HEK293 (cell line): Measurements from ENCODE around the gene LGALS4.

ENCODE experiments used
- AEBP2 ChIP-seq: fragments of 450-650 bp; formaldehyde crosslinking; IDR thresholded peaks from 2 replicates; pipeline ENCODE4 v1.5.1; 2016; ENCODE audit warnings: missing biosample characterization, missing genetic modification characterization, borderline replicate concordance
- ATF2 ChIP-seq: fragments of 450-650 bp; formaldehyde crosslinking; IDR thresholded peaks from 2 replicates; pipeline ENCODE4 v1.5.1; 2016; ENCODE audit warnings: missing biosample characterization, missing genetic modification characterization, low read depth
- BCL11A ChIP-seq: fragments of 450-650 bp; formaldehyde crosslinking; IDR thresholded peaks from 2 replicates; pipeline ENCODE4 v1.5.1; 2016; ENCODE audit warnings: low read depth, missing biosample characterization, missing genetic modification characterization
- KLF10 ChIP-seq: fragments of 450-650 bp; IDR thresholded peaks from 2 replicates; pipeline ENCODE4 v1.5.1; 2018; ENCODE audit warnings: missing biosample characterization, mild to moderate bottlenecking, missing genetic modification characterization
- KLF17 ChIP-seq: fragments of 450-650 bp; formaldehyde crosslinking; IDR thresholded peaks from 2 replicates; pipeline ENCODE4 v1.5.1; 2016; ENCODE audit warnings: missing biosample characterization, missing genetic modification characterization
- YY1 ChIP-seq: fragments of 450-650 bp; formaldehyde crosslinking; IDR thresholded peaks from 2 replicates; pipeline ENCODE4 v1.5.1; 2018; ENCODE audit warnings: missing biosample characterization, missing genetic modification characterization
- ZBTB6 ChIP-seq: fragments of 450-650 bp; formaldehyde crosslinking; IDR thresholded peaks from 2 replicates; pipeline ENCODE4 v1.5.1; 2017; ENCODE audit warnings: missing biosample characterization, missing genetic modification characterization
- ZBTB8A ChIP-seq: fragments of 450-650 bp; formaldehyde crosslinking; IDR thresholded peaks from 2 replicates; pipeline ENCODE4 v1.5.1; 2016; ENCODE audit warnings: missing biosample characterization, missing genetic modification characterization
- ZFHX2 ChIP-seq: fragments of 450-650 bp; formaldehyde crosslinking; conservative IDR thresholded peaks from 2 replicates; pipeline ENCODE4 v1.5.1; 2016; ENCODE audit warnings: missing biosample characterization, missing genetic modification characterization
- ZFP37 ChIP-seq: fragments of 450-650 bp; formaldehyde crosslinking; IDR thresholded peaks from 2 replicates; pipeline ENCODE4 v1.5.1; 2016; ENCODE audit warnings: missing biosample characterization, missing genetic modification characterization
- ZNF10 ChIP-seq: fragments of 450-650 bp; formaldehyde crosslinking; IDR thresholded peaks from 2 replicates; pipeline ENCODE4 v1.5.1; 2017; ENCODE audit warnings: missing biosample characterization, missing genetic modification characterization
- ZNF157 ChIP-seq: fragments of 450-650 bp; formaldehyde crosslinking; IDR thresholded peaks from 2 replicates; pipeline ENCODE4 v1.5.1; 2016; ENCODE audit warnings: missing biosample characterization, missing genetic modification characterization
- ZNF18 ChIP-seq: fragments of 450-650 bp; formaldehyde crosslinking; IDR thresholded peaks from 2 replicates; pipeline ENCODE4 v1.5.1; 2016; ENCODE audit warnings: missing biosample characterization, missing genetic modification characterization
- ZNF223 ChIP-seq: fragments of 450-650 bp; formaldehyde crosslinking; IDR thresholded peaks from 2 replicates; pipeline ENCODE4 v1.5.1; 2016; ENCODE audit warnings: missing biosample characterization, missing genetic modification characterization
- ZNF280D ChIP-seq: fragments of 450-650 bp; formaldehyde crosslinking; IDR thresholded peaks from 2 replicates; pipeline ENCODE4 v1.5.1; 2016; ENCODE audit warnings: missing biosample characterization, missing genetic modification characterization
- ZNF366 ChIP-seq: fragments of 450-650 bp; formaldehyde crosslinking; conservative IDR thresholded peaks from 2 replicates; pipeline ENCODE4 v1.5.1; 2016; ENCODE audit warnings: missing biosample characterization, missing genetic modification characterization
- ZNF37A ChIP-seq: fragments of 450-650 bp; IDR thresholded peaks from 2 replicates; pipeline ENCODE4 v1.5.1; 2018; ENCODE audit warnings: missing biosample characterization, missing genetic modification characterization
- ZNF404 ChIP-seq: fragments of 450-650 bp; formaldehyde crosslinking; IDR thresholded peaks from 2 replicates; pipeline ENCODE4 v1.5.1; 2017; ENCODE audit warnings: missing biosample characterization, missing genetic modification characterization
- ZNF426 ChIP-seq: fragments of 450-650 bp; formaldehyde crosslinking; IDR thresholded peaks from 2 replicates; pipeline ENCODE4 v1.5.1; 2017; ENCODE audit warnings: missing biosample characterization, missing genetic modification characterization, mild to moderate bottlenecking, inconsistent platforms, moderate library complexity
- ZNF433 ChIP-seq: fragments of 450-650 bp; formaldehyde crosslinking; IDR thresholded peaks from 2 replicates; pipeline ENCODE4 v1.5.1; 2016; ENCODE audit warnings: missing biosample characterization, missing genetic modification characterization, low read depth
- ZNF501 ChIP-seq: fragments of 450-650 bp; formaldehyde crosslinking; IDR thresholded peaks from 2 replicates; pipeline ENCODE4 v1.5.1; 2016; ENCODE audit warnings: missing biosample characterization, missing genetic modification characterization
- ZNF510 ChIP-seq: fragments of 450-650 bp; formaldehyde crosslinking; IDR thresholded peaks from 2 replicates; pipeline ENCODE4 v1.5.1; 2018; ENCODE audit warnings: mild to moderate bottlenecking, missing genetic modification characterization, missing biosample characterization; ENCODE audit not compliant: insufficient replicate concordance
- ZNF529 ChIP-seq: fragments of 450-650 bp; formaldehyde crosslinking; IDR thresholded peaks from 2 replicates; pipeline ENCODE4 v1.5.1; 2017; ENCODE audit warnings: missing genetic modification characterization, missing biosample characterization; ENCODE audit not compliant: insufficient replicate concordance
- ZNF548 ChIP-seq: fragments of 450-650 bp; formaldehyde crosslinking; IDR thresholded peaks from 2 replicates; pipeline ENCODE4 v1.5.1; 2016; ENCODE audit warnings: missing biosample characterization, missing genetic modification characterization
- ZNF624 ChIP-seq: fragments of 450-650 bp; formaldehyde crosslinking; IDR thresholded peaks from 2 replicates; pipeline ENCODE4 v1.5.1; 2017; ENCODE audit warnings: missing biosample characterization, missing genetic modification characterization
- ZNF660 ChIP-seq: fragments of 450-650 bp; IDR thresholded peaks from 2 replicates; pipeline ENCODE4 v1.5.1; 2018; ENCODE audit warnings: missing biosample characterization, mild to moderate bottlenecking, missing genetic modification characterization
- ZNF670 ChIP-seq: fragments of 450-650 bp; formaldehyde crosslinking; IDR thresholded peaks from 2 replicates; pipeline ENCODE4 v1.5.1; 2016; ENCODE audit warnings: missing biosample characterization, missing genetic modification characterization, low read depth
- ZNF704 ChIP-seq: fragments of 450-650 bp; formaldehyde crosslinking; IDR thresholded peaks from 2 replicates; pipeline ENCODE4 v1.5.1; 2016; ENCODE audit warnings: missing biosample characterization, missing genetic modification characterization
- ZNF776 ChIP-seq: fragments of 450-650 bp; formaldehyde crosslinking; IDR thresholded peaks from 2 replicates; pipeline ENCODE4 v1.5.0; 2017; ENCODE audit warnings: missing biosample characterization, missing genetic modification characterization, borderline replicate concordance
- ZSCAN16 ChIP-seq: fragments of 450-650 bp; formaldehyde crosslinking; IDR thresholded peaks from 2 replicates; pipeline ENCODE4 v1.5.1; 2016; ENCODE audit warnings: missing biosample characterization, missing genetic modification characterization
- ZXDB ChIP-seq: fragments of 450-650 bp; formaldehyde crosslinking; IDR thresholded peaks from 2 replicates; pipeline ENCODE4 v1.5.1; 2016; ENCODE audit warnings: missing biosample characterization, missing genetic modification characterization

The LGALS4 gene

GRCh38 chr19:38849860-38850435 is 37.2 kb upstream of the LGALS4 start, which contains the start of gene HNRNPL (continued):
- TF ChIP-seq ZNF280D (no peak), ZNF366 (tag by site-specific recombination) (no peak), KLF17 (tag by site-specific recombination) (peak; percentile 90), ZNF776 (tag by site-specific recombination) (no peak), ZNF510 (tag by site-specific recombination) (no peak), ZNF548 (no peak), YY1 (tag by site-specific recombination) (peak; percentile 96), ZNF157 (tag by site-specific recombination) (no peak), ZNF660 (tag by site-specific recombination) (peak; percentile 96), ATF2 (tag by site-specific recombination) (no peak), ZBTB8A (tag by site-specific recombination) (no peak), ZFHX2 (tag by site-specific recombination) (peak; percentile 96), ZBTB6 (no peak), ZNF37A (tag by site-specific recombination) (no peak), ZFP37 (tag by site-specific recombination) (no peak), ZNF426 (tag by site-specific recombination) (no peak), ZNF670 (tag by site-specific recombination) (no peak), ZNF704 (tag by site-specific recombination) (no peak), ZSCAN16 (tag by site-specific recombination) (no peak), ZXDB (peak; percentile 86), ZNF624 (tag by site-specific recombination) (no peak), ZNF18 (tag by site-specific recombination) (no peak), ZNF501 (no peak), ZNF529 (no peak), ZNF223 (tag by site-specific recombination) (no peak), AEBP2 (tag by site-specific recombination) (no peak), ZNF10 (tag by site-specific recombination) (no peak), BCL11A (no peak), ZNF404 (tag by site-specific recombination) (no peak), ZNF433 (tag by site-specific recombination) (no peak), KLF10 (tag by site-specific recombination) (peak; percentile 60; the same call in 1 of the 2 replicates)
